GM12878 (cell line): ENCODE measurements around the gene FFAR4. TPM values are rescaled to one million over a fixed set of nuclear protein-coding genes. Genes with fewer than 3 reads are reported as not detected.

Experiments
- ATAC-seq: fragments of 200-7000 bp; cut with Tn5 transposase; 3 replicates; pipeline ENCODE4 v1.9.1; 2020; ENCODE audit warnings: mild to moderate bottlenecking, moderate library complexity
- BruUV-seq: library from RNA; stranded (reverse); fragments of 400-500 nt; replicated peaks from 2 replicates; lab custom pipeline; 2021; lab: Mats Ljungman, UMichigan
- CTCF ChIA-PET: fragments of 300-600 bp; sonication (Branson Sonifier 250); formaldehyde crosslinking; extraction: SDS; loops from one replicate; lab custom pipeline; 2021; ENCODE audit warnings: inconsistent platforms; lab: Yijun Ruan, JAX
- POLR2A ChIA-PET: fragments of 350-600 bp; formaldehyde crosslinking; extraction: SDS; loops from one replicate; lab custom pipeline; 2021; ENCODE audit warnings: inconsistent platforms; lab: Charles Lee
- RAD21 ChIA-PET: fragments of 300-600 bp; sonication (Branson Sonifier 250); formaldehyde crosslinking; loops from one replicate; lab custom pipeline; 2023; ENCODE audit warnings: antibody characterized with exemption; ENCODE audit not compliant: unreplicated experiment; lab: Charles Lee
- SMC1A ChIA-PET: fragments of 300-600 bp; sonication (Branson Sonifier 250); formaldehyde crosslinking; loops from one replicate; lab custom pipeline; 2023; ENCODE audit not compliant: unreplicated experiment, uncharacterized antibody; lab: Charles Lee
- DNase-seq: peaks from one replicate; pipeline ENCODE4 v3.0.0-alpha.2; 2011; ENCODE audit warnings: low read depth, low spot score
- FAIRE-seq: peaks from 3 replicates; lab custom pipeline; 2011; peaks lifted over from hg19 to GRCh38; lab: Jason Lieb, UNC
- H2AFZ ChIP-seq: 2 replicates; pipeline ENCODE4 v1.6.0; 2011; ENCODE audit warnings: low read depth, low read length, control low read depth; ENCODE audit not compliant: control insufficient read depth
- H3K27ac ChIP-seq: 2 replicates; pipeline ENCODE4 v1.5.1; 2011; ENCODE audit warnings: control low read depth; ENCODE audit not compliant: control insufficient read depth, insufficient read depth
- H3K27me3 ChIP-seq, 2 experiments: replicated peaks in 1 of 2; 2 replicates each; pipeline versions ENCODE4 v1.6.0 to v1.6.1; 2011; ENCODE audit warnings: low read length in 1 of 2; ENCODE audit not compliant: control insufficient read depth in 2 of 2, insufficient read depth in 2 of 2
- H3K36me3 ChIP-seq, 2 experiments: 2 replicates each; pipeline ENCODE4 v1.5.1; 2011; ENCODE audit warnings: low read length in 1 of 2; ENCODE audit not compliant: control insufficient read depth in 2 of 2, insufficient read depth in 2 of 2
- H3K4me1 ChIP-seq: 2 replicates; pipeline ENCODE4 v1.6.1; 2011; ENCODE audit warnings: mild to moderate bottlenecking, low read length, moderate library complexity, mixed read lengths; ENCODE audit not compliant: control insufficient read depth, insufficient read depth
- H3K4me2 ChIP-seq: 2 replicates; pipeline ENCODE4 v1.6.0; 2011; ENCODE audit warnings: control low read depth; ENCODE audit not compliant: control insufficient read depth, insufficient read depth
- H3K4me3 ChIP-seq: fragments of 200-600 bp; sonication (generic); 2 replicates; pipeline ENCODE4 v1.5.1; 2016
- H3K79me2 ChIP-seq: 2 replicates; pipeline ENCODE4 v1.6.0; 2011; ENCODE audit warnings: low read length; ENCODE audit not compliant: control insufficient read depth, insufficient read depth
- H3K9ac ChIP-seq: 2 replicates; pipeline ENCODE4 v1.8.0; 2011; ENCODE audit warnings: low read length, control low read depth, mixed read lengths; ENCODE audit not compliant: control insufficient read depth, insufficient read depth
- H3K9me3 ChIP-seq: replicated peaks from 3 replicates; pipeline ENCODE4 v1.5.1; 2011; ENCODE audit warnings: mild to moderate bottlenecking, low read length; ENCODE audit not compliant: control insufficient read depth, insufficient read depth
- H4K20me1 ChIP-seq: 2 replicates; pipeline ENCODE4 v1.6.0; 2011; ENCODE audit not compliant: control insufficient read depth, insufficient read depth
- CHD4 ChIP-seq: fragments of 200-600 bp; sonication (generic); IDR thresholded peaks from 2 replicates; pipeline ENCODE4 v1.6.1; 2016; ENCODE audit warnings: mild to moderate bottlenecking
- ETV6 ChIP-seq, 2 experiments: fragments of 450-650 bp in 1 of 2; IDR thresholded peaks in 1 of 2; conservative IDR thresholded peaks in 1 of 2; 2 replicates each; pipeline ENCODE4 v1.6.1; 2014; ENCODE audit warnings: antibody characterized with exemption in 1 of 2, borderline replicate concordance in 1 of 2, low read depth in 1 of 2, mild to moderate bottlenecking in 1 of 2, moderate library complexity in 1 of 2
- GATAD2B ChIP-seq: fragments of 450-650 bp; conservative IDR thresholded peaks from 2 replicates; pipeline ENCODE4 v1.6.1; 2017; ENCODE audit warnings: low read depth, mild to moderate bottlenecking, moderate library complexity
- HDAC6 ChIP-seq: fragments of 200-600 bp; sonication (generic); IDR thresholded peaks from one replicate; pipeline ENCODE4 v1.8.0; 2017; ENCODE audit warnings: antibody characterized with exemption; ENCODE audit not compliant: unreplicated experiment
- MTA2 ChIP-seq: fragments of 450-650 bp; IDR thresholded peaks from 2 replicates; pipeline ENCODE4 v1.6.1; 2016; ENCODE audit warnings: low read depth, mild to moderate bottlenecking, moderate library complexity
- MYB ChIP-seq: fragments of 150-350 bp; IDR thresholded peaks from 2 replicates; pipeline ENCODE4 v1.6.1; 2014; ENCODE audit warnings: mild to moderate bottlenecking, low read depth, low read length, borderline replicate concordance
- SMAD1 ChIP-seq: fragments of 450-650 bp; IDR thresholded peaks from 2 replicates; pipeline ENCODE4 v1.6.1; 2018; ENCODE audit warnings: mild to moderate bottlenecking, low read depth; ENCODE audit not compliant: partially characterized antibody
- SMARCA5 ChIP-seq: fragments of 450-650 bp; IDR thresholded peaks from 2 replicates; pipeline ENCODE4 v1.6.1; 2017; ENCODE audit warnings: mild to moderate bottlenecking
- YBX1 ChIP-seq: fragments of 450-650 bp; IDR thresholded peaks from 2 replicates; pipeline ENCODE4 v1.6.1; 2016; ENCODE audit warnings: antibody characterized with exemption
- ZBED1 ChIP-seq: IDR thresholded peaks from 2 replicates; pipeline ENCODE4 v1.6.1; 2016; ENCODE audit warnings: borderline replicate concordance
- WGBS: methylation state at CpG from one replicate; pipeline ENCODE4 v1.1.6; 2016; ENCODE audit warnings: low lambda C conversion rate; ENCODE audit not compliant: insufficient replicate concordance, insufficient coverage; ENCODE audit errors: missing lambda C conversion rate; 5-methylcytosine and 5-hydroxymethylcytosine counted together
- in situ Hi-C: fragments of 300-500 bp; cut with MboI; formaldehyde crosslinking; loops from 9 replicates; pipeline ENCODE4 v1.14.3; 2018; ENCODE audit warnings: mixed read lengths
- intact Hi-C: fragments of 100-400 bp; cut with micrococcal nuclease; formaldehyde crosslinking; loops from one replicate; pipeline ENCODE4 v1.14.2; 2022; ENCODE audit not compliant: unreplicated experiment
- polyA plus RNA-seq, 11 experiments: library from polyadenylated mRNA; depleted of rRNA in 4 of 11; unstranded in 6 of 11; stranded (reverse) in 5 of 11; fragments of >200 nt; fragmentation: Nextera tagmentation in 4 of 11; fragmentation: Illumina TruSeq in 1 of 11; extraction: Ambion mirVana in 4 of 11; extraction: Trizol in 1 of 11; gene quantifications; 1 replicate in 1 of 11; 2 replicates in 10 of 11; pipeline versions ENCODE4 v1.2.1 to v1.2.3, GENCODE V29; 2011 to 2016; ENCODE audit warnings: inconsistent platforms in 2 of 11, missing spikeins in 2 of 11, low read depth in 1 of 11
- total RNA-seq, 4 experiments: library from RNA; depleted of rRNA in 3 of 4; stranded (reverse); fragments of >200 nt in 3 of 4; fragmentation: Illumina TruSeq in 1 of 4; extraction: Trizol in 1 of 4; gene quantifications; 2 replicates each; pipeline versions ENCODE4 v1.2.1 to v1.2.3, GENCODE V29; 2013 to 2021
- TF ChIP-seq, protein P1 (sequence below): IDR thresholded peaks from 2 replicates; pipeline ENCODE4 v1.6.1; 2011; ENCODE audit warnings: low read depth, low read length, improper control_type of control experiment, borderline replicate concordance

The FFAR4 gene
- total and polyA plus RNA-seq, 10 of the 15 experiments (the other 5 are each of a cell fraction or from before 2014, with no cell fraction given) = not detected

DNA sequence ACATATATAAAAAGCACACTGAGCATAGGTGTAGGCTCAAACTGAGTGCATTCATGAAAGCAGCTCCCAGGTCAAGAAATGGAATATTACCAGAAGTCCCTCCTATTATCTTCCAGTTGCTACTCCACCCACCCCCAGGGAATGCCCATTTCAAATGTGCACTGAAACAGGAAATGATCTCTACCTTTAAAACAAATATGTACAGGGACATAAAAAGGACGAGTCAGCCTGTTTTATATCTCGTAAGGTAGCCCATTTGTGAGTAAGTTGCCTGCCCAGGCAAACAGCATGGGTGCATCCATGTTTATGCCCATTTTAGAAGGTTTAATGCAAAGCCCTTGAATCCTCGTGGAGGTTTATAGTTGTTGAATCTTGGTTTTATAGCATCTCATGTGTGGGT is 10.4 kb downstream of the FFAR4 start:
- H3K4me3 ChIP-seq = no peak overlapping the region
- ChIA-PET CTCF (interaction anchor here (2.1 kb wide), 1 partner anchor 22 kb away, joined by 7 read pairs; no protein-coding TSS in a partner anchor), POLR2A (no interaction called here), SMC1A (no interaction called here), RAD21 (no interaction called here)
- TF ChIP-seq CHD4 (no peak), ZBED1 (no peak), MYB (no peak), YBX1 (no peak), GATAD2B (no peak), MTA2 (no peak), SMARCA5 (no peak), SMAD1 (no peak), ETV6 (conservative IDR thresholded peaks at IDR 0.05 in 1 of 2, IDR thresholded peaks at IDR 0.05 in 1 of 2; ENCODE audit: borderline replicate concordance in 1 of 2, low read depth in 1 of 2) (no peak), HDAC6 (no peak)
- TF ChIP-seq, protein P1, sequence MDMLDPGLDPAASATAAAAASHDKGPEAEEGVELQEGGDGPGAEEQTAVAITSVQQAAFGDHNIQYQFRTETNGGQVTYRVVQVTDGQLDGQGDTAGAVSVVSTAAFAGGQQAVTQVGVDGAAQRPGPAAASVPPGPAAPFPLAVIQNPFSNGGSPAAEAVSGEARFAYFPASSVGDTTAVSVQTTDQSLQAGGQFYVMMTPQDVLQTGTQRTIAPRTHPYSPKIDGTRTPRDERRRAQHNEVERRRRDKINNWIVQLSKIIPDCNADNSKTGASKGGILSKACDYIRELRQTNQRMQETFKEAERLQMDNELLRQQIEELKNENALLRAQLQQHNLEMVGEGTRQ = no peak
- no TSS peak for BruUV-seq
- intact Hi-C loops (no loop called here), in situ Hi-C loops (no loop called here)
- WGBS = 13% methylated on average over 3 of the region's 3 CpGs
- H3K79me2 ChIP-seq = no peaks in the 10 kb centered on the region
- no peak overlapping the region for H3K9ac ChIP-seq
- H3K27ac ChIP-seq = no peak overlapping the region
- FAIRE-seq (no peak), DNase-seq (no peak), ATAC-seq (no peak)
- no peak overlapping the region for H2AFZ ChIP-seq
- no peaks in the 10 kb centered on the region for H4K20me1 ChIP-seq
- no peak overlapping the region for H3K4me2 ChIP-seq
- H3K27me3 ChIP-seq = no peaks in the 10 kb centered on the region
- no peaks in the 10 kb centered on the region for H3K4me1 ChIP-seq
- no peaks in the 10 kb centered on the region for H3K36me3 ChIP-seq
- no peaks in the 10 kb centered on the region; the same call in 2 of the 3 replicates for H3K9me3 ChIP-seq
